ENCODE results near the gene FAM156B. TPM values are rescaled to one million over a fixed set of nuclear protein-coding genes. Genes with fewer than 3 reads are reported as not detected.
"Not testable (repeated sequence)": the region's sequence is repeated elsewhere in the genome, so short reads cannot be mapped to it uniquely, and the experiment has no call there.

The FAM156B gene
- total RNA-seq (ENCODE audit: low replicate concordance): 14.0 and 20.1 TPM in 2 replicates
- long read RNA-seq, transcript FAM156B-201 (3 exons, 2,537 nt): major isoform, 10 of 35 reads
- long read RNA-seq, transcript FAM156B-206 (4 exons, 776 nt): minor isoform, 8 of 35 reads
- long read RNA-seq, transcript FAM156B-203 (4 exons, 2,942 nt): minor isoform, 8 of 35 reads
- long read RNA-seq, partial matches to known transcripts: 0 of 35 reads
- long read RNA-seq, other reads (novel, unspliced or antisense): 8 of 35 reads

GRCh38 chrX:52896855-52897709 lies at the start of gene FAM156B:
TSS of gene FAM156B (plus strand) at chrX:52897330. CDS start at chrX:52907226, 9,896 bp downstream.
- DNase-seq (ENCODE audit: extremely low spot score, unreplicated experiment); H3K4me1 Mint-ChIP-seq (ENCODE audit: unreplicated experiment); H3K4me3 Mint-ChIP-seq; H3K36me3 Mint-ChIP-seq; H3K9me3 Mint-ChIP-seq; H3K27ac Mint-ChIP-seq; H3K27me3 Mint-ChIP-seq: not testable (repeated sequence)

- Mint-ChIP-seq H3K9me3 (no peaks in the 10 kb centered on the region), H3K27me3 (peaks cover 5% of the 10 kb centered on the region), H3K4me3 (no peak overlapping the region), H3K4me1 (ENCODE audit: unreplicated experiment) (no peaks in the 10 kb centered on the region), H3K27ac (no peak overlapping the region), H3K36me3 (no peaks in the 10 kb centered on the region)
- no peak for DNase-seq (ENCODE audit: extremely low spot score, unreplicated experiment)
- no peak for TF ChIP-seq CTCF (conservative IDR thresholded peaks at IDR 0.05)
These were observed 44.8 kb upstream of the FAM156B start for GRCh38 chrX:52852110-52852860.

- not testable (repeated sequence) for DNase-seq (ENCODE audit: extremely low spot score, unreplicated experiment); H3K4me1 Mint-ChIP-seq (ENCODE audit: unreplicated experiment); H3K4me3 Mint-ChIP-seq; H3K27ac Mint-ChIP-seq; H3K27me3 Mint-ChIP-seq; H3K36me3 Mint-ChIP-seq; H3K9me3 Mint-ChIP-seq
These were observed 40.1 kb upstream of the FAM156B start for GRCh38 chrX:52856991-52857525.

- H3K4me3 Mint-ChIP-seq: no peak overlapping the region
- no peaks in the 10 kb centered on the region for H3K4me1 Mint-ChIP-seq (ENCODE audit: unreplicated experiment)
- no peaks in the 10 kb centered on the region for H3K36me3 Mint-ChIP-seq
- no peak for TF ChIP-seq CTCF (conservative IDR thresholded peaks at IDR 0.05)
- H3K9me3 Mint-ChIP-seq: no peaks in the 10 kb centered on the region
- no peak for DNase-seq (ENCODE audit: extremely low spot score, unreplicated experiment)
- no peak overlapping the region for H3K27ac Mint-ChIP-seq
- H3K27me3 Mint-ChIP-seq: peaks cover 8% of the 10 kb centered on the region
These were observed 31.7 kb upstream of the FAM156B start for GRCh38 chrX:52865343-52865998.

GRCh38 chrX:52867610-52868348 lies 29.4 kb upstream of the FAM156B start, which contains the start of gene XAGE3:
TSS of gene XAGE3 (minus strand) at chrX:52868083. CDS start at chrX:52867133, 950 bp downstream.
- DNase-seq (ENCODE audit: extremely low spot score, unreplicated experiment): no peak
- no peak within 1 kb of the TSS for H3K4me3 Mint-ChIP-seq
- H3K9me3 Mint-ChIP-seq: no peaks in the 10 kb centered on the region
- H3K4me1 Mint-ChIP-seq (ENCODE audit: unreplicated experiment): no peaks in the 10 kb centered on the region
- H3K27me3 Mint-ChIP-seq: peaks cover 15% of the 10 kb centered on the region
- H3K36me3 Mint-ChIP-seq: no peaks in the 10 kb centered on the region
- no peak within 1 kb of the TSS for H3K27ac Mint-ChIP-seq
- no peak for TF ChIP-seq CTCF (conservative IDR thresholded peaks at IDR 0.05)

All from type B pancreatic cell (in vitro differentiated cells).